ENCODE measurements around the gene STXBP4. TPM values are rescaled to one million over a fixed set of nuclear protein-coding genes. Genes with fewer than 3 reads are reported as not detected.

Gene STXBP4
- total RNA-seq, 6 experiments from 2014 or later, result 9.4 to 12.9 (median 11.4) TPM

DNA sequence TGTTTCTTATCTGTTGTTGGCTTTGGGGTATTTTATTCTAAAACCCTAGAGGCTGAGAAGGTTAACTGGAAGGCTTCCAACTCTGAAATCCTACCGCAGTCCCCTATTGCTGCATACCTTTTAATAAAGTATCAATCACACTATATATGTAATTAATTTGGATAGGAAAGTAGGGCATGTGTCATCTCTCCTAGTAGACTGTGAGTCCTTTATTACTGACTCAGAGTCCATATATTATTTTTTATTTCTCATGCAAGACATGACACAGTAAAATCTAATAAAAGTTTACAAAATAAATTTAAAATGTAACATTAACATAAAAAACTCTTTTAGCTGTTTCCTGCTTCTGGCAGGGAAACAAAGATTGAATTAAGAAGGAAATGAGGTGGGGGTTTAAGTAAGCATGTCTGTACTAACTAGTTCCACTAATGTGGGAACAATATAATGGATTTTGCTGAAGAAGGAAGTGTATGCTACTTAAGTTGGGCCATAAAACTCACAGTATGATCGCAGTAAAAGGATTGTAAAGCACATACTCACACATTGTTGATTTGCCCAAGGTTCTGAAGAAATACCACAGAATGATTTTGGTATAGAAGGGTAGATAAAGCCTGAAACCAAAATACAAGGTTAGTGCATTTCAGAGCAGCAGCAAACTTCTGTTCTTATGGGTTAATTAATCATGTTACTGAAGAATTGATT lies 198.6 kb downstream of the STXBP4 start:
- Mint-ChIP-seq H3K4me1 (ENCODE audit: low read depth) (peaks cover 13% of the 10 kb centered on the region), H3K27ac (no peak overlapping the region), H3K9me3 (no peaks in the 10 kb centered on the region), H3K27me3 (ENCODE audit: insufficient read depth) (no peaks in the 10 kb centered on the region), H3K4me3 (no peak overlapping the region), H3K36me3 (ENCODE audit: low read depth) (no peaks in the 10 kb centered on the region)
- TF ChIP-seq, protein P1, sequence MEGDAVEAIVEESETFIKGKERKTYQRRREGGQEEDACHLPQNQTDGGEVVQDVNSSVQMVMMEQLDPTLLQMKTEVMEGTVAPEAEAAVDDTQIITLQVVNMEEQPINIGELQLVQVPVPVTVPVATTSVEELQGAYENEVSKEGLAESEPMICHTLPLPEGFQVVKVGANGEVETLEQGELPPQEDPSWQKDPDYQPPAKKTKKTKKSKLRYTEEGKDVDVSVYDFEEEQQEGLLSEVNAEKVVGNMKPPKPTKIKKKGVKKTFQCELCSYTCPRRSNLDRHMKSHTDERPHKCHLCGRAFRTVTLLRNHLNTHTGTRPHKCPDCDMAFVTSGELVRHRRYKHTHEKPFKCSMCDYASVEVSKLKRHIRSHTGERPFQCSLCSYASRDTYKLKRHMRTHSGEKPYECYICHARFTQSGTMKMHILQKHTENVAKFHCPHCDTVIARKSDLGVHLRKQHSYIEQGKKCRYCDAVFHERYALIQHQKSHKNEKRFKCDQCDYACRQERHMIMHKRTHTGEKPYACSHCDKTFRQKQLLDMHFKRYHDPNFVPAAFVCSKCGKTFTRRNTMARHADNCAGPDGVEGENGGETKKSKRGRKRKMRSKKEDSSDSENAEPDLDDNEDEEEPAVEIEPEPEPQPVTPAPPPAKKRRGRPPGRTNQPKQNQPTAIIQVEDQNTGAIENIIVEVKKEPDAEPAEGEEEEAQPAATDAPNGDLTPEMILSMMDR (IDR thresholded peaks at IDR 0.05), result no peak
- DNase-seq, result no peak

DNA sequence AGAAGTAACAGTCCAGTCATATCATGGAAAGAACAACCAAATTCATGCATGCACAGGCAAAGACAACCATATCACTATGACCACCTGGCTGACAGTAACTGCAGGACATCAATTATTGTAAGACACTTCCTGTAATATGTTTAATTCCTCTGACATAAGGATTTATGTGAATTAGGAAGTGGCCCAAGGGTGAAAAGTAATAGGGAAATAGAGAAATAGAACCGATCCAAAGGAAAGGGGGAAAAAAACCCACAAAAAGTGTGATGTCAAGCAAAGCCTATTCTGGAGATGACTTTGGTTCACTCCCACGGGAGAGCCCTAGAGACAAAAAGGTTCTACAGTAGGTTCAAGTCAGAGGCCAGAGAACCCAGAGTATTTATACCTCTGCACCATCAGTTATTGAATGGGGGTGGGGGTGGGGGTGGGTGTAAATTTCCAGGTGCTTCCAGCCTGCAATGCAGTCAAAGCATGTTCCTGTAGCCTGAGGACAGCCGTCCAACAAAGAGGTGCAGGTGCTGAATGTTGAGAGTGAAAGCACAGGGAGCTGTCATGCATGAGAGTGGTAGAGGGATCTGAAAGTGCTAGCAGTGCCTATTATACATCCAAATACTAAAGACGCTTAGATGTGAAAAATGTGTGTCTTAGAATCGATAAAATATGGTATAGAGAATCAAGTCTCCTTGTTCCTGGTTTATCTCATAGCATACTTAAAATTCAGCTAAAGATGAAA lies 200.6 kb downstream of the STXBP4 start:
- Mint-ChIP-seq H3K4me3 (no peak overlapping the region), H3K27me3 (ENCODE audit: insufficient read depth) (no peaks in the 10 kb centered on the region), H3K4me1 (ENCODE audit: low read depth) (no peaks in the 10 kb centered on the region), H3K27ac (no peak overlapping the region), H3K36me3 (ENCODE audit: low read depth) (peaks cover 4% of the 10 kb centered on the region; the same call in 1 of the 2 replicates), H3K9me3 (peaks cover 4% of the 10 kb centered on the region)
- TF ChIP-seq, protein P1 (IDR thresholded peaks at IDR 0.05), result no peak
- DNase-seq, result no peak

DNA sequence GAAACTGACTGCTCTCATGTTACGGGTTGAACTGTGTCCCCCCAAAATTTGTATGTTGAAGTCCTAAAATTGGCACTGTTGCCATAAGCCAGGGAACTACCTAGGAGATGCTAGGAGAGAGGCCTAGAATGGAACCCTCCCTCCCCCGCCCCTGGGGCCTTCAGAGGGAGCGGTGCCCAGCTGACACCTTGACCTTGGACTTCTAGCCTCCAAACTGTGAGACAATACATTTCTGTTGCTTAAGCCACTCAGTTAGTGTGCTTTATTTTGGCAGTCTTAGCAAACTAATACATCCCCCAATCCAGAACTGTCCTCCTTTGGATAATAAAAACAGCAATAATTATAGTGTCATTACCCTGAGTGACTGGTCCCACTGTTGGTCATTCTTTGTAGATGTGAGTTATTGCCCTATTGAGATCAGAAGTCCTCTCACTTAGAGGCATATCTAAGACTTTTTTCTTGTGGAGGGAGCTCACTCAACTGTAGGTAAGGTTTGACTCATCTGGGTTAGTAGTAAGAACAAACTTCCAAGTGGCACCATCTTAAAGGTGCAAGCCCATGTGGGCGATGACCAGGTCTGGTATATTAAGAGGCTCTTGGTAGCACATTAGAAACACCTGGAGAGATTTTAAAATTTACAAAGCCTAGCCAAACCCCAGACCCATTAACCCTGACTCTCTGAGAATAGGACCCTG lies 203.2 kb downstream of the STXBP4 start:
- no peak overlapping the region for H3K4me3 Mint-ChIP-seq
- no peaks in the 10 kb centered on the region for H3K27me3 Mint-ChIP-seq (ENCODE audit: insufficient read depth)
- peaks cover 9% of the 10 kb centered on the region for H3K36me3 Mint-ChIP-seq (ENCODE audit: low read depth)
- H3K4me1 Mint-ChIP-seq (ENCODE audit: low read depth), result peaks cover 12% of the 10 kb centered on the region; the same call in 1 of the 2 replicates
- TF ChIP-seq, protein P1 (IDR thresholded peaks at IDR 0.05), result no peak
- no peak for DNase-seq
- no peak overlapping the region for H3K27ac Mint-ChIP-seq
- H3K9me3 Mint-ChIP-seq, result peaks cover 9% of the 10 kb centered on the region

GRCh38 chr17:55172612-55173011 lies 204.0 kb downstream of the STXBP4 start:
- Mint-ChIP-seq H3K9me3 (peaks cover 9% of the 10 kb centered on the region), H3K27ac (no peak overlapping the region), H3K4me1 (ENCODE audit: low read depth) (peaks cover 17% of the 10 kb centered on the region), H3K36me3 (ENCODE audit: low read depth) (peaks cover 9% of the 10 kb centered on the region), H3K27me3 (ENCODE audit: insufficient read depth) (no peaks in the 10 kb centered on the region), H3K4me3 (no peak overlapping the region)
- DNase-seq, result no peak
- TF ChIP-seq, protein P1 (IDR thresholded peaks at IDR 0.05), result no peak

DNA sequence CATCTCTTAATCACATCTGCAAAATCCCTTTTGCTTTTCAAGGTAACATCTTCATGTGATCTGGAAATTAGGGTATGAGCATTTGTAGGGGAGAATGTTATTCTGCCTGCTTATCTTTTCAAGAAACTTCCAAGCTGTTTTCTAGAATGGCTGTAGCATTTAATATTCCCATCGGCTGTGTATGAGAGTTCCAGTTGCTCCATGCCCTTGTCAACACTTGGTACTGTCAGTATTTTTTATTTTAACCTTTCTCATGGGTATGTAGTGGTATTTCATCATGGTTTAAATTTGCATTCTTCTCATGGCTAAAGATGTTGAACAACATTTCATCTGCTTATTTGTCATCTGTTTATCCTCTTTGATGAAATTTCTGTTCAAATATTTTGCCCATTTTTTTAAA lies 205.6 kb downstream of the STXBP4 start:
- DNase-seq, result no peak
- H3K4me1 Mint-ChIP-seq (ENCODE audit: low read depth), result peaks cover 20% of the 10 kb centered on the region
- no peaks in the 10 kb centered on the region for H3K27me3 Mint-ChIP-seq (ENCODE audit: insufficient read depth)
- H3K9me3 Mint-ChIP-seq, result peaks cover 9% of the 10 kb centered on the region
- TF ChIP-seq, protein P1 (IDR thresholded peaks at IDR 0.05), result no peak
- H3K4me3 Mint-ChIP-seq, result no peak overlapping the region
- no peak overlapping the region for H3K27ac Mint-ChIP-seq
- peaks cover 9% of the 10 kb centered on the region for H3K36me3 Mint-ChIP-seq (ENCODE audit: low read depth)

Measured in HFFc6 (cell line).